Skeletal muscle tissue (tissue), 4 donors: ENCODE data around the gene SLC6A1. TPM values are rescaled to one million over a fixed set of nuclear protein-coding genes. Genes with fewer than 3 reads are reported as not detected.

ENCODE experiments used
- H3K27ac ChIP-seq: one replicate; pipeline ENCODE4 v1.7.0; 2013; ENCODE audit warnings: mild to moderate bottlenecking, low read depth, low read length, inconsistent platforms
- H3K27me3 ChIP-seq, 3 donors: one replicate each; pipeline ENCODE4 v1.7.0; 2013; ENCODE audit warnings: low read length in 3 of 3; ENCODE audit not compliant: control insufficient read depth in 3 of 3, insufficient read depth in 3 of 3
- H3K36me3 ChIP-seq, 3 donors: one replicate each; pipeline ENCODE4 v1.7.0; 2013; ENCODE audit warnings: low read length in 3 of 3; ENCODE audit not compliant: control insufficient read depth in 3 of 3, insufficient read depth in 3 of 3
- H3K4me1 ChIP-seq, 3 donors: one replicate each; pipeline ENCODE4 v1.7.0; 2013; ENCODE audit warnings: low read length in 3 of 3, mild to moderate bottlenecking in 3 of 3; ENCODE audit not compliant: control insufficient read depth in 3 of 3, insufficient read depth in 3 of 3
- H3K4me3 ChIP-seq, 3 donors: one replicate each; pipeline ENCODE4 v1.7.0; 2013; ENCODE audit warnings: low read length in 3 of 3
- H3K9ac ChIP-seq, 3 donors: one replicate each; pipeline ENCODE4 v1.7.0; 2013; ENCODE audit warnings: low read length in 3 of 3, mild to moderate bottlenecking in 3 of 3, moderate library complexity in 2 of 3, low read depth in 1 of 3
- H3K9me3 ChIP-seq, 3 donors: one replicate each; pipeline ENCODE4 v1.7.0; 2013; ENCODE audit warnings: low read length in 3 of 3; ENCODE audit not compliant: control insufficient read depth in 3 of 3
- total RNA-seq: library from RNA; depleted of rRNA; stranded (reverse); fragments of >200 nt; gene quantifications from one replicate; pipeline ENCODE4 v1.2.3, GENCODE V29; 2014
- donor health status: Osteomylitis.

The SLC6A1 gene
- total RNA-seq, 1 donor from 2014 or later: 2.6 TPM

- no peak overlapping the region for H3K9ac ChIP-seq
- peaks cover 0 to 8% (median 6%) of the 10 kb centered on the region in 3 donors for H3K4me1 ChIP-seq
- no peak overlapping the region for H3K4me3 ChIP-seq
- H3K27me3 ChIP-seq: peaks cover 5 to 36% (median 20%) of the 10 kb centered on the region in 3 donors
- H3K27ac ChIP-seq: no peak overlapping the region
- no peaks in the 10 kb centered on the region for H3K36me3 ChIP-seq
- no peaks in the 10 kb centered on the region for H3K9me3 ChIP-seq
Measured at GRCh38 chr3:10968401-10968800, 24.1 kb upstream of the SLC6A1 start.

- H3K27ac ChIP-seq: no peak overlapping the region
- H3K9ac ChIP-seq: no peak overlapping the region
- H3K9me3 ChIP-seq: no peaks in the 10 kb centered on the region
- no peaks in the 10 kb centered on the region for H3K36me3 ChIP-seq
- H3K27me3 ChIP-seq: peaks cover 5 to 39% (median 19%) of the 10 kb centered on the region in 3 donors
- H3K4me3 ChIP-seq: no peak overlapping the region
- H3K4me1 ChIP-seq: peaks cover 0 to 8% (median 6%) of the 10 kb centered on the region in 3 donors
Measured at GRCh38 chr3:10970306-10970960, 22.1 kb upstream of the SLC6A1 start.

- H3K27ac ChIP-seq: no peak overlapping the region
- no peaks in the 10 kb centered on the region for H3K36me3 ChIP-seq
- H3K27me3 ChIP-seq: peaks cover 0 to 28% (median 17%) of the 10 kb centered on the region in 3 donors
- H3K4me3 ChIP-seq: no peak overlapping the region
- no peaks in the 10 kb centered on the region for H3K9me3 ChIP-seq
- H3K4me1 ChIP-seq: peaks cover 0 to 8% (median 6%) of the 10 kb centered on the region in 3 donors
- H3K9ac ChIP-seq: no peak overlapping the region
Measured at GRCh38 chr3:10972072-10972782, 20.3 kb upstream of the SLC6A1 start.

GRCh38 chr3:10973046-10973595 is 19.4 kb upstream of the SLC6A1 start:
- Histone ChIP-seq H3K4me3 (no peak overlapping the region), H3K27me3 (peaks cover 0 to 28% (median 17%) of the 10 kb centered on the region in 3 donors), H3K4me1 (peaks cover 0 to 3% (median under 1%) of the 10 kb centered on the region in 3 donors), H3K36me3 (no peaks in the 10 kb centered on the region), H3K9ac (no peak overlapping the region), H3K27ac (no peak overlapping the region), H3K9me3 (no peaks in the 10 kb centered on the region)

GRCh38 chr3:10974131-10974530 is 18.4 kb upstream of the SLC6A1 start:
- peaks cover 0 to 27% (median 17%) of the 10 kb centered on the region in 3 donors for H3K27me3 ChIP-seq
- H3K9me3 ChIP-seq: no peaks in the 10 kb centered on the region
- no peak overlapping the region for H3K4me3 ChIP-seq
- no peak overlapping the region for H3K27ac ChIP-seq
- no peaks in the 10 kb centered on the region for H3K4me1 ChIP-seq
- no peak overlapping the region for H3K9ac ChIP-seq
- no peaks in the 10 kb centered on the region for H3K36me3 ChIP-seq

- peaks cover 0 to 23% (median 17%) of the 10 kb centered on the region in 3 donors for H3K27me3 ChIP-seq
- H3K4me1 ChIP-seq: no peaks in the 10 kb centered on the region
- H3K27ac ChIP-seq: no peak overlapping the region
- no peaks in the 10 kb centered on the region for H3K9me3 ChIP-seq
- H3K36me3 ChIP-seq: no peaks in the 10 kb centered on the region
- no peak overlapping the region for H3K9ac ChIP-seq
- H3K4me3 ChIP-seq: no peak overlapping the region
Measured at GRCh38 chr3:10974746-10975375, 17.7 kb upstream of the SLC6A1 start.

- Histone ChIP-seq H3K36me3 (no peaks in the 10 kb centered on the region), H3K9me3 (no peaks in the 10 kb centered on the region), H3K4me1 (no peaks in the 10 kb centered on the region), H3K9ac (no peak overlapping the region), H3K4me3 (no peak overlapping the region), H3K27me3 (peaks cover 0 to 23% (median 17%) of the 10 kb centered on the region in 3 donors), H3K27ac (no peak overlapping the region)
Measured at GRCh38 chr3:10975695-10976234, 16.8 kb upstream of the SLC6A1 start.

GRCh38 chr3:10976770-10977169 is 15.8 kb upstream of the SLC6A1 start:
- peaks cover 0 to 17% (median 17%) of the 10 kb centered on the region in 3 donors for H3K27me3 ChIP-seq
- H3K4me3 ChIP-seq: no peak overlapping the region
- H3K9me3 ChIP-seq: no peaks in the 10 kb centered on the region
- H3K9ac ChIP-seq: no peak overlapping the region
- H3K36me3 ChIP-seq: no peaks in the 10 kb centered on the region
- no peak overlapping the region for H3K27ac ChIP-seq
- H3K4me1 ChIP-seq: no peaks in the 10 kb centered on the region

- no peaks in the 10 kb centered on the region for H3K36me3 ChIP-seq
- H3K4me1 ChIP-seq: peaks cover 0 to 5% (median under 1%) of the 10 kb centered on the region in 3 donors
- no peak overlapping the region for H3K9ac ChIP-seq
- H3K9me3 ChIP-seq: no peaks in the 10 kb centered on the region
- no peak overlapping the region for H3K27ac ChIP-seq
- no peak overlapping the region for H3K4me3 ChIP-seq
- H3K27me3 ChIP-seq: peaks cover 0 to 6% (median 5%) of the 10 kb centered on the region in 3 donors
Measured at GRCh38 chr3:10977892-10978510, 14.5 kb upstream of the SLC6A1 start.
